K562 (cell line): ENCODE data around the gene CMA1. TPM values are rescaled to one million over a fixed set of nuclear protein-coding genes. Genes with fewer than 3 reads are reported as not detected.
"Not testable (repeated sequence)": the region's sequence is repeated elsewhere in the genome, so short reads cannot be mapped to it uniquely, and the experiment has no call there.

Source experiments
- ATAC-seq: fragments of 200-7000 bp; cut with Tn5 transposase; 3 replicates; pipeline ENCODE4 v1.9.1; 2020; ENCODE audit warnings: moderate library complexity
- BruUV-seq: library from RNA; stranded (reverse); fragments of 400-500 nt; replicated peaks from 2 replicates; lab custom pipeline; 2021; lab: Mats Ljungman, UMichigan
- CTCF ChIA-PET: fragments of 300-600 bp; formaldehyde crosslinking; extraction: SDS; loops from one replicate; lab custom pipeline; 2021; ENCODE audit warnings: low intra/inter-chr PET ratio; lab: Yijun Ruan, JAX
- POLR2A ChIA-PET: fragments of 300-600, 350-650 bp; sonication (Branson Sonifier 250); formaldehyde crosslinking; extraction: SDS; loops from one replicate; lab custom pipeline; 2021; ENCODE audit warnings: antibody characterized with exemption, inconsistent platforms; lab: Yijun Ruan, JAX
- DNase-seq, 4 experiments: peaks; one replicate each; pipeline versions ENCODE4 v3.0.0 to v3.0.0-alpha.2; 2011 to 2018; ENCODE audit warnings: low spot score in 3 of 4, mixed read lengths in 3 of 4; ENCODE audit errors: extremely low read depth in 1 of 4
- FAIRE-seq: peaks from 2 replicates; lab custom pipeline; 2011; peaks lifted over from hg19 to GRCh38; lab: Jason Lieb, UNC
- H2AFZ ChIP-seq: 2 replicates; pipeline ENCODE4 v1.6.0; 2011; ENCODE audit warnings: low read depth, low read length, control low read depth, inconsistent platforms
- H3K27ac ChIP-seq: fragments of 200-600 bp; 3 replicates; pipeline ENCODE4 v1.8.0; 2011; ENCODE audit warnings: low read depth, mild to moderate bottlenecking, control low read depth, inconsistent platforms, low read length, moderate library complexity, mixed read lengths; ENCODE audit errors: extremely low read depth
- H3K27me3 ChIP-seq, 2 experiments: fragments of 300-600 bp in 1 of 2; 2 replicates in 1 of 2; 3 replicates in 1 of 2; pipeline versions ENCODE4 v1.6.0 to v1.8.0; 2011; ENCODE audit warnings: inconsistent platforms in 2 of 2, low read length in 2 of 2, mild to moderate bottlenecking in 1 of 2, mixed read lengths in 1 of 2, moderate library complexity in 1 of 2; ENCODE audit not compliant: control insufficient read depth in 2 of 2, insufficient read depth in 2 of 2
- H3K36me3 ChIP-seq: fragments of 300-600 bp; 3 replicates; pipeline ENCODE4 v1.8.0; 2011; ENCODE audit warnings: mild to moderate bottlenecking, low read length, inconsistent platforms; ENCODE audit not compliant: control insufficient read depth, insufficient read depth
- H3K4me1 ChIP-seq, 2 experiments: fragments of 200-600 bp in 1 of 2; replicated peaks in 1 of 2; 2 replicates in 1 of 2; 3 replicates in 1 of 2; pipeline versions ENCODE4 v1.5.1 to v1.8.0; 2011; ENCODE audit warnings: inconsistent platforms in 2 of 2, low read length in 2 of 2, mild to moderate bottlenecking in 1 of 2, mixed read lengths in 1 of 2, moderate library complexity in 1 of 2; ENCODE audit not compliant: control insufficient read depth in 2 of 2, insufficient read depth in 2 of 2
- H3K4me2 ChIP-seq: 2 replicates; pipeline ENCODE4 v1.6.1; 2011; ENCODE audit warnings: low read length, control low read depth, inconsistent platforms, mixed read lengths; ENCODE audit not compliant: insufficient read depth
- H3K4me3 ChIP-seq: fragments of 200-600 bp; sonication (generic), shearing (Covaris generic); 2 replicates; pipeline ENCODE4 v1.5.1; 2016; ENCODE audit warnings: control low read depth, inconsistent platforms
- H3K79me2 ChIP-seq: fragments of 200-600 bp; 3 replicates; pipeline ENCODE4 v1.8.0; 2011; ENCODE audit warnings: low read length, inconsistent platforms; ENCODE audit not compliant: control insufficient read depth, insufficient read depth
- H3K9ac ChIP-seq, 2 experiments: 2 replicates each; pipeline versions ENCODE4 v1.6.0 to v1.6.1; 2011; ENCODE audit warnings: low read depth in 2 of 2, low read length in 2 of 2, control low read depth in 1 of 2, inconsistent platforms in 1 of 2, mild to moderate bottlenecking in 1 of 2, mixed read lengths in 1 of 2; ENCODE audit not compliant: insufficient read depth in 1 of 2
- H3K9me1 ChIP-seq: one replicate; pipeline ENCODE4 v1.6.0; 2011; ENCODE audit warnings: inconsistent platforms, mild to moderate bottlenecking, low read length, moderate library complexity; ENCODE audit not compliant: control insufficient read depth, insufficient read depth
- H3K9me3 ChIP-seq: replicated peaks from 2 replicates; pipeline ENCODE4 v1.5.1; 2011; ENCODE audit warnings: low read depth, low read length, inconsistent platforms; ENCODE audit not compliant: control insufficient read depth, insufficient read depth
- H4K20me1 ChIP-seq: replicated peaks from 2 replicates; pipeline ENCODE4 v1.6.1; 2011; ENCODE audit warnings: low read length, inconsistent platforms, mixed read lengths; ENCODE audit not compliant: control insufficient read depth, insufficient read depth
- COPS2 ChIP-seq: fragments of 450-650 bp; conservative IDR thresholded peaks from 2 replicates; pipeline ENCODE4 v1.6.1; 2016; ENCODE audit warnings: mild to moderate bottlenecking, moderate library complexity
- ELF1 ChIP-seq: fragments of 200-800 bp; sonication (Bioruptor generic); IDR thresholded peaks from 2 replicates; pipeline ENCODE4 v1.6.1; 2016; ENCODE audit warnings: missing genetic modification characterization, missing compliant biosample characterization
- KAT7 ChIP-seq: sonication (generic); formaldehyde crosslinking; IDR thresholded peaks from 2 replicates; pipeline ENCODE4 v1.8.0; 2022; ENCODE audit warnings: missing genetic modification reagents, mild to moderate bottlenecking, borderline replicate concordance
- MCM5 ChIP-seq: fragments of 450-650 bp; IDR thresholded peaks from 2 replicates; pipeline ENCODE4 v1.6.1; 2016; ENCODE audit warnings: low read depth
- MEF2D ChIP-seq: conservative IDR thresholded peaks from 2 replicates; pipeline ENCODE4 v1.6.1; 2016; ENCODE audit warnings: low read depth, missing genetic modification characterization, missing compliant biosample characterization
- NFIC ChIP-seq: fragments of 450-650 bp; IDR thresholded peaks from 2 replicates; pipeline ENCODE4 v1.6.1; 2017; ENCODE audit warnings: mild to moderate bottlenecking, inconsistent platforms
- PHF8 ChIP-seq: fragments of 200-600 bp; sonication (generic); IDR thresholded peaks from 2 replicates; pipeline ENCODE4 v1.6.1; 2012; ENCODE audit warnings: mixed run types, mild to moderate bottlenecking, inconsistent platforms, low read length, moderate library complexity, borderline replicate concordance
- SMARCE1 ChIP-seq: fragments of 450-650 bp; IDR thresholded peaks from 2 replicates; pipeline ENCODE4 v1.7.1; 2016; ENCODE audit warnings: mild to moderate bottlenecking
- SMC3 ChIP-seq: conservative IDR thresholded peaks from 2 replicates; pipeline ENCODE4 v1.6.1; 2011; ENCODE audit warnings: low read depth, low read length, improper control_type of control experiment; ENCODE audit not compliant: insufficient read depth
- TAF15 ChIP-seq: fragments of 200-400 bp; formaldehyde crosslinking; IDR thresholded peaks from 2 replicates; pipeline ENCODE4 v1.6.1; 2017; ENCODE audit warnings: mild to moderate bottlenecking, low read depth, low read length, moderate library complexity
- ZBTB1 ChIP-seq: sonication (generic); formaldehyde crosslinking; IDR thresholded peaks from 2 replicates; pipeline ENCODE4 v1.8.1; 2023; ENCODE audit warnings: missing genetic modification reagents, low read depth, mild to moderate bottlenecking, borderline replicate concordance
- ZNF24 ChIP-seq: fragments of 450-650 bp; IDR thresholded peaks from 2 replicates; pipeline ENCODE4 v1.6.1; 2016
- ZNF507 ChIP-seq: conservative IDR thresholded peaks from 2 replicates; pipeline ENCODE4 v1.6.1; 2017; ENCODE audit warnings: missing genetic modification characterization, missing compliant biosample characterization
- ZNF764 ChIP-seq: fragments of 250-450 bp; sonication (Bioruptor Pico); IDR thresholded peaks from 2 replicates; pipeline ENCODE4 v1.4.0; 2020; ENCODE audit warnings: low read depth, mild to moderate bottlenecking, moderate library complexity
- ZNF79 ChIP-seq: fragments of 250-450 bp; sonication (Bioruptor Pico); IDR thresholded peaks from 2 replicates; pipeline ENCODE4 v1.4.0; 2020; ENCODE audit warnings: low read depth, mild to moderate bottlenecking, moderate library complexity
- WGBS: fragments of 100-300 bp; shearing (Covaris generic); methylation state at CpG from one replicate; pipeline ENCODE4 v1.1.6; 2016; ENCODE audit warnings: low coverage, mixed read lengths; ENCODE audit not compliant: insufficient coverage; ENCODE audit errors: missing lambda C conversion rate; 5-methylcytosine and 5-hydroxymethylcytosine counted together
- in situ Hi-C: fragments of 300-500 bp; cut with MboI; formaldehyde crosslinking; loops from 4 replicates; pipeline ENCODE4 v1.15.0; 2018; ENCODE audit warnings: inconsistent platforms, mixed read lengths
- intact Hi-C: fragments of 100-400 bp; cut with micrococcal nuclease; formaldehyde crosslinking; loops from 2 replicates; pipeline ENCODE4 v1.14.2; 2022
- polyA plus RNA-seq, 8 experiments: library from polyadenylated mRNA; depleted of rRNA in 4 of 8; stranded (reverse) in 5 of 8; unstranded in 3 of 8; fragments of >200 nt; fragmentation: Nextera tagmentation in 2 of 8; fragmentation: Illumina TruSeq in 1 of 8; extraction: Ambion mirVana in 2 of 8; extraction: Trizol in 1 of 8; gene quantifications; 2 replicates each; pipeline versions ENCODE4 v1.2.1 to v1.2.3, GENCODE V29; 2011 to 2014; ENCODE audit warnings: inconsistent platforms in 1 of 8, missing spikeins in 1 of 8
- total RNA-seq, 7 experiments: library from RNA; depleted of rRNA in 6 of 7; stranded (reverse); fragments of >200 nt in 6 of 7; fragmentation: Illumina TruSeq in 2 of 7; extraction: Trizol in 2 of 7; gene quantifications; 2 replicates each; pipeline versions ENCODE4 v1.2.1 to v1.2.3, GENCODE V29; 2011 to 2021; ENCODE audit warnings: low replicate concordance in 1 of 7

The CMA1 gene
- total and polyA plus RNA-seq, 9 of the 15 experiments (the other 6 are each of a cell fraction or from before 2014, with no cell fraction given): not detected

GRCh38 chr14:24525877-24526620 is 18.0 kb upstream of the CMA1 start:
- Histone ChIP-seq H3K4me2 (peak overlapping the region; percentile 46), H2AFZ (0 out of 2 replicates have a peak overlapping the region, but pooled peaks have one; percentile 24)
- H3K4me3 ChIP-seq, H3K9me3 ChIP-seq, DNase-seq, intact Hi-C loops, in situ Hi-C loops, CTCF ChIA-PET, H4K20me1 ChIP-seq, H3K27ac ChIP-seq, H3K79me2 ChIP-seq, BruUV-seq, POLR2A ChIA-PET, FAIRE-seq, H3K9me1 ChIP-seq, ATAC-seq, H3K36me3 ChIP-seq, H3K27me3 ChIP-seq, H3K4me1 ChIP-seq, H3K9ac ChIP-seq: not testable (repeated sequence)
- WGBS: 6% methylated on average over 11 of the region's 15 CpGs

GRCh38 chr14:24518851-24519250 is 10.8 kb upstream of the CMA1 start:
- Histone ChIP-seq H3K4me2 (no peak overlapping the region), H3K4me3 (no peak overlapping the region), H2AFZ (no peak overlapping the region), H3K36me3 (no peaks in the 10 kb centered on the region), H3K4me1 (no peaks in the 10 kb centered on the region), H3K27me3 (no peaks in the 10 kb centered on the region; a peak in 1 of 5 replicates), H3K9me3 (no peaks in the 10 kb centered on the region), H3K79me2 (no peaks in the 10 kb centered on the region), H4K20me1 (no peaks in the 10 kb centered on the region), H3K9ac (no peak overlapping the region), H3K27ac (no peak overlapping the region), H3K9me1 (no peaks in the 10 kb centered on the region)
- whole genome bisulfite sequencing: 0% methylated on average over 2 of the region's 2 CpGs
- no peak for ATAC-seq
- no TSS peak for BruUV-seq
- no peak for DNase-seq
- no peak for FAIRE-seq
- in situ Hi-C loops (no loop called here), intact Hi-C loops (no loop called here)
- CTCF ChIA-PET: no interaction called here
- POLR2A ChIA-PET: no interaction called here
- TF ChIP-seq KAT7 (CRISPR knock-in tag) (no peak), COPS2 (no peak), MEF2D (no peak), ZNF507 (no peak), ZNF24 (no peak), PHF8 (no peak), SMARCE1 (no peak), ZNF764 (no peak), ELF1 (tag) (no peak), SMC3 (no peak), ZBTB1 (CRISPR knock-in tag) (no peak), MCM5 (no peak), ZNF79 (CRISPR knock-in tag) (no peak), TAF15 (no peak), NFIC (no peak)
